IPS-20b (cell line): ENCODE data around the gene ITPR3.

ENCODE experiments used
- H3K27ac ChIP-seq: one replicate; pipeline ENCODE4 v1.5.1; 2013; ENCODE audit warnings: low read length
- H3K27me3 ChIP-seq: 2 replicates; pipeline ENCODE4 v1.6.1; 2013; ENCODE audit warnings: mild to moderate bottlenecking, low read length, inconsistent platforms; ENCODE audit not compliant: insufficient read depth
- H3K36me3 ChIP-seq: 2 replicates; pipeline ENCODE4 v1.6.1; 2013; ENCODE audit warnings: low read depth, mild to moderate bottlenecking, inconsistent platforms, low read length, moderate library complexity; ENCODE audit not compliant: insufficient read depth
- H3K4me1 ChIP-seq: 2 replicates; pipeline ENCODE4 v1.6.1; 2013; ENCODE audit warnings: mild to moderate bottlenecking, control low read depth, inconsistent platforms, low read length, moderate library complexity; ENCODE audit not compliant: insufficient read depth
- H3K4me3 ChIP-seq: 2 replicates; pipeline ENCODE4 v1.5.1; 2013; ENCODE audit warnings: mild to moderate bottlenecking, low read length, inconsistent platforms
- H3K9ac ChIP-seq: 2 replicates; pipeline ENCODE4 v1.6.1; 2013; ENCODE audit warnings: low read depth, mild to moderate bottlenecking, inconsistent platforms, low read length, moderate library complexity
- H3K9me3 ChIP-seq: 2 replicates; pipeline ENCODE4 v1.6.1; 2013; ENCODE audit warnings: mild to moderate bottlenecking, low read depth, low read length, inconsistent platforms; ENCODE audit not compliant: insufficient read depth

Gene ITPR3

DNA sequence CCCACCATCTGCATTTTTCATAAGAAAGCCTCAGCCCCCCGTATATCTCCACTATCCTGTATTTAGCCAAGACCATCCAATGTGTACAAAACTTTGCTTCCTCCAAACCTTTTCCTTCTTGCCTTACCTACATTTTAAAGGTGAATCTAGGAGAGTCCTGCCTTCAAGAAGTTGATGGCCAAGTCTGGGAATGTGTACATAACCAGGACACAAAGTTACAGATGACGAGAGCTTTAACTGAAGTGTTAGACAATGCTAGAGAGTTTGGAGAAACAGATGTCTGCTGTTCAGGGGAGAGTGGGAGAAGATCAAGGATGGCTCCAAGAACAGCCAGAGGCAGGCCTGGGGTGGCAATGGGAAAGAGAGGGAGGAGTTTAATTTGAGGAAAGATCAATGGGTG is 92.7 kb downstream of the ITPR3 start:
- H3K4me3 ChIP-seq: no peak overlapping the region
- H3K27me3 ChIP-seq: no peaks in the 10 kb centered on the region
- peaks cover 7% of the 10 kb centered on the region for H3K4me1 ChIP-seq
- H3K36me3 ChIP-seq: peaks cover 20% of the 10 kb centered on the region
- H3K9ac ChIP-seq: no peak overlapping the region
- no peaks in the 10 kb centered on the region for H3K9me3 ChIP-seq
- H3K27ac ChIP-seq: no peak overlapping the region

DNA sequence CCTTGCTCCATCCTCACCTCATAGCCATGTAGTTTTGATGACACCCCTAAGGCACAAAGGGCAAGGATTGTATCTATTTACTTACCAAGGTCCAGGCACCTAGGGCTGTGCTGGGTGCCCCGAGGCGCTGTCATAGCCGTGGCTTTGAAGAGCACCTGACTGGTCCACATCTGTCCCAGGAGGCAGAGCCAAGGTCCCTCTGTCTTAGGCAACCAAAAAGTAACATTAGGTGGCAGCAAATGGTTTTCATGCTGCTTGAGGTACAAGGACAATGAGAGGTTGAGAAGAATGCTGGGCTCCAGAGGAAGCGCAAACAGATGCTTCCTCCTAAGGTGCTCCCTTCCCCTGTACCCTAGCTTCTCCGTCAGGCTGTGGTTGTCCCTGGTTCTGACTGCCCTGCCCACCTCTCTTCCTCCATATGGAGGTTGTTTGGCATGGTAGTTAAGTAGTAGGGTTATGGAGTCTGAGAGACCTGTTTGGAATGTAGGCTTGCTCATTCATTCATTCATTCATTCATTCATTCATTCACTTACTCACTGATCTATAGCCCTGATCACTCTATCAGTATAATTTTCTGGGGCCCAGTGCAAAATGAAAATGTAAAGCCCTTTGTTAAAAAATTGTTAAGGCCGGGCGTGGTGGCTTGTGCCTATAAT is 93.4 kb downstream of the ITPR3 start:
- H3K4me3 ChIP-seq: no peak overlapping the region
- H3K9me3 ChIP-seq: no peaks in the 10 kb centered on the region
- peaks cover 13% of the 10 kb centered on the region for H3K36me3 ChIP-seq
- peaks cover 7% of the 10 kb centered on the region for H3K4me1 ChIP-seq
- H3K27ac ChIP-seq: no peak overlapping the region
- no peaks in the 10 kb centered on the region for H3K27me3 ChIP-seq
- H3K9ac ChIP-seq: no peak overlapping the region

DNA sequence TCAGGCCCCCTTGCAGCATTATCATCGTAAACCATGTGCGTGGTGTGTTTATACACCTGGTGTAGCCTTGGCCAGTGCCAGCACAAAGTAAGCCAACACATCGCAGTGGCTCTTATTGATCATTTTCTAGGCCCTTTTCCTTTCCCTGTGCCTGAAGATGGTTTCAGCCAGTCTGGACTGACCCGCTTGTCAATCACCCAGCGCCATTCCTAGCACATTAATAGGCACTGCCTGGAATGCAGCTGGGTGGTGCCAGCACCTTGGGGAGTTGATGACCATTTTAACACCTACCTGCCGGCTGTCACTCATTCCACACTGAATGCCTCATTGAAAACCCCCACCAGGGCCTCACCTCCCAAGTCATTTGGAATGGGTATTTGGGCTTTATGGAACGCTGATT is 95.3 kb downstream of the ITPR3 start:
- no peaks in the 10 kb centered on the region for H3K36me3 ChIP-seq
- no peaks in the 10 kb centered on the region for H3K27me3 ChIP-seq
- H3K9me3 ChIP-seq: no peaks in the 10 kb centered on the region
- no peak overlapping the region for H3K4me3 ChIP-seq
- H3K4me1 ChIP-seq: no peaks in the 10 kb centered on the region; the same call in 1 of the 2 replicates
- H3K9ac ChIP-seq: no peak overlapping the region
- no peak overlapping the region for H3K27ac ChIP-seq

DNA sequence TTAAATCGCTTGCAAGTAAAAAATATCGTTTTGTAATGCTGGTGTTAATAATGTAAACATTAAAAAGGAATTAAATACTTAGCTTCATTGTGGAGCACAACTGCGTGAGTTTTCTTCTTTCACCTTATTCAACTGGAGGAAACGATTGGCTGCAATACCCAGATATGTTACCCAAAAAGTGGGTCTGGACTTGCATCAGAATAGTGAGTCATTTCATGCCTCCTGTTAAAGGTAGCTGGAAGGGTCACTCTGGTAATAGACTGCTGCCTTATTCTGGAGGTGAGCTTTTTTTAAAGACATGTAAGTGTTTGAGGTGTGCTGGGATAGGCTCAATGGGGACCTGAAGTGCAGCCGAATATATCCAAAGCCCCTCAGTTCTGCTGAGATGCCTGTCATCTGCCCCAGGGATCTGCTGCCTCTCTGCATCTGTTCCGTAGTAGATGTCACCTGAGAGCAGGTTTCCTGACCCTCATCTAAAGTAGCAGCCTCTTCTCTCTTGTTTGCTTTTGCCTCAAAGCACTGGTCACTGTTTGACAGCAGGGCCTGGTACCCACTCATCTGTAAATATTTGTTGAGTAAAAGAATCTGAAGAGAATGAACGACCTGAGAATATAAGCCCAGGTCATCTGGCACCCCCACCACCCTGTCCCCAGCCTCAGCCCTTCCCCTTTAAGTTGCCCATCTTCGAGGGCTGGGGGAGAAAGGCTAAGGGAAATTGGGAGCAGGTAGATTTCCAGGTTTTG is 95.9 kb downstream of the ITPR3 start:
- no peaks in the 10 kb centered on the region for H3K9me3 ChIP-seq
- H3K4me3 ChIP-seq: no peak overlapping the region
- no peak overlapping the region for H3K27ac ChIP-seq
- no peaks in the 10 kb centered on the region; the same call in 1 of the 2 replicates for H3K4me1 ChIP-seq
- no peaks in the 10 kb centered on the region for H3K36me3 ChIP-seq
- H3K9ac ChIP-seq: no peak overlapping the region
- H3K27me3 ChIP-seq: no peaks in the 10 kb centered on the region

DNA sequence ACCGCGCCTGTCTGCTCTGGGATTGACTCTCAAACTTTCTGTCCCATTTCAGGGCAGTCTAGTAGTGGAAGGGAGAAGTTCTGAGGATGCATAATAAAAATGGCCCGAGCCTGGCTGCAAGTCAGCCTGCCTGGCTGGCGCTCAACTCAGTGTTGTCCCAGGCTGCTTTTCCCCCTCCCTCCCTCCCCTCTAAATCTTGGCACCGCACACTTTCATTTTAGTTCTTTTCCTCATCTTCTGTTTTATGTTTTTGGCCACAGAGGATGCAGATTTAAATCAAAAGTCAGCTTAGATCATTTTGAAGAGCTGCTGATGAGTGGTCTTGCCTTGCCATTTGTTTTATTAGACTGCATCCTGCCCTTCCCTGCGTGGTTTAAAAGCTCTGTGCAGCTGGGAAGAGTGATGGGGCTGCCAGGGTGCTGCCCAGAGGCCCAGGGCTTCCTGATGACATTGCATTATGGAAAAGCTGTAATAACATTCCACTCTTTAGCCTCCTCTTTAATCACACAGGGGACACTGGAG is 96.9 kb downstream of the ITPR3 start:
- H3K9ac ChIP-seq: no peak overlapping the region
- no peaks in the 10 kb centered on the region for H3K4me1 ChIP-seq
- H3K27ac ChIP-seq: no peak overlapping the region
- H3K4me3 ChIP-seq: no peak overlapping the region
- no peaks in the 10 kb centered on the region for H3K27me3 ChIP-seq
- H3K9me3 ChIP-seq: no peaks in the 10 kb centered on the region
- H3K36me3 ChIP-seq: no peaks in the 10 kb centered on the region

DNA sequence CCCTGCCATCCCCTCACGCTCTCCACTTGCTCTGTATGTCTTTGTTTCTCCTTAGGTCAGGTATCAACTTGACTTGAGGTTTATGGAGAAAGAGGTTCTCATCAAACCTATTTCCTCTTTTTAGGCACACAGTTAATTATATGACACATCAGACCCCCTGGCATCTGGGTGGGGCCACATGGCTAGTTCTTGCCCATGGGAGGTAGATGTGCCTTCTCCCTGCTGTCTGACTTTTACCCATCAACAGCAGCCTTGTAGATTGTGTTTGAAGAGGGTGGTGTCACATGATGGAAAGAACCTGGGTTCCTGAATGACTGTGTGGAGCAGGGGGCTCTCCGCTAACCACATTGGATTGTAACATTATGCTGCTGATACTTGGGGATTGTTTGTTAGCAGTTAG is 97.6 kb downstream of the ITPR3 start:
- H3K27me3 ChIP-seq: no peaks in the 10 kb centered on the region
- no peak overlapping the region for H3K9ac ChIP-seq
- H3K27ac ChIP-seq: no peak overlapping the region
- no peak overlapping the region for H3K4me3 ChIP-seq
- no peaks in the 10 kb centered on the region for H3K9me3 ChIP-seq
- no peaks in the 10 kb centered on the region for H3K36me3 ChIP-seq
- no peaks in the 10 kb centered on the region for H3K4me1 ChIP-seq

DNA sequence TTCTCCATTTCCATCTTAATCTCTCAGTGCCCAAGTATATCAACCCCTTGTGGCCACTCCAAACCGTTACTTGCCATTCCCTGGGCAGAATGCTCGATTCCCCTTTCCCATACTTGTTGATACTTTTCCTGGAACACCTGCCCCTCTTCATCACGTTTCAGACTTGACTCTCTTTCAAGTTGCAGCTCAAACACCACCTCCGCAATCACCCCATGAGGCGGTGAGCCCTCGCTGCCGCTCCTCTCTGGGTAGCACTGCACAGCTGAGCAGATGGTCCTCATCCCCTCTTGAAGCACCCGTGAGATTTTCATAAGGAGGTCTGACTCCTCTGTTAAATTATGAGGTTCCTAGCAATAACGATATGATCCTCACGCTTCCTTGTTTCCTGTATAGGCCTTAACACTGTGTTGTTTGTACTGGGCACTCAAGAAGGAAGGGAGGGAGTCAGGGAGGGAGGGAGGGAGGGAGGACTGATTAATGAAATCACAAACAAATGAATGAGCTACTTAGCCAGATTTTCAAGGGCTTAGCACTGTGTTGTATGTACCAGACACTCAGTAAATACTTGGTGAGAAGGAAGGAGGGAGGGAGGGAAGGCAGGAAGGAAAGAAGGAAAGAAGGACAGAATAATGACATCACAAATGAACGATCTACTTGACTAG is 98.3 kb downstream of the ITPR3 start:
- Histone ChIP-seq H3K4me1 (peaks cover 6% of the 10 kb centered on the region; the same call in 1 of the 2 replicates), H3K27me3 (no peaks in the 10 kb centered on the region), H3K36me3 (no peaks in the 10 kb centered on the region), H3K27ac (no peak overlapping the region), H3K9ac (no peak overlapping the region), H3K4me3 (no peak overlapping the region), H3K9me3 (no peaks in the 10 kb centered on the region)

DNA sequence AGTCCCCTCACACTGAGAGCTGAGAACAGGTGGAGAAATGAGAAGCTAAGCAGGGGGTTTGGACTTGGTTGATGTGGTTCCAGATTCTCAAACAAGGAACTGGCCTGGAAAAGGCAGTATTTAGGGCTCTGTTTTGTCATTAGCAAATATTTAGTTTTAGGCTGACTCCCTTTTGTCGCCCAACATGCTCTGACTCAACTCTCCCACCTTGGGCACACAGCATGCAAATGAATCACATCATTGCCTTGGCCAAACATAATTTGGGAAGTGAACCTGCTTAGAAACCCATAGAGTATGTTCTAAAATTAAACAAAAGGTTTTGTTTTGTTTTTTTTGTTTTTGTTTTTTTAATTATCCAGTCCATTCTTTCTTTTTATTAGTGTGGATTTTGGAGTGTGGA is 99.9 kb downstream of the ITPR3 start:
- Histone ChIP-seq H3K9me3 (no peaks in the 10 kb centered on the region), H3K4me1 (peaks cover 6% of the 10 kb centered on the region; the same call in 1 of the 2 replicates), H3K9ac (no peak overlapping the region), H3K36me3 (no peaks in the 10 kb centered on the region), H3K27me3 (no peaks in the 10 kb centered on the region), H3K27ac (no peak overlapping the region), H3K4me3 (no peak overlapping the region)

DNA sequence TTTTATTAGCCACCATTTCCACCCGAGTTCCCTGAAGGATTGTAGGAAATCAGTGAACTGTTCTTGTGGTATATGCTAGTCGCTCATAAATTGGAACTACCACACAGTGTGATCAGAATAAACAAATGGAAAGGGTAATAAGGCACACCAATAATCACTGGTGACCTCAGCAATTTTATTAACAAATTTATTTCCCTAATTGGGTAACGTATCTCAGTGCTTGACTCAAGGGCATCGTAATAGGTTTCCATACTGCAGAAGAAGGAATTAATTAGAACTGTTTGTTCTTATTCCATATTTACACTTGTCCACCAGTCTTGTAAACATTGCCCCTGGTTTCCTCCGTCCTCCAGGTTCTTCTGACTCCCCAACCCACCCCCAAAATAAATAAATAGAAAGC is 100.4 kb downstream of the ITPR3 start:
- no peaks in the 10 kb centered on the region for H3K9me3 ChIP-seq
- H3K4me1 ChIP-seq: peaks cover 6% of the 10 kb centered on the region; the same call in 1 of the 2 replicates
- H3K27ac ChIP-seq: no peak overlapping the region
- H3K4me3 ChIP-seq: no peak overlapping the region
- no peaks in the 10 kb centered on the region for H3K36me3 ChIP-seq
- H3K27me3 ChIP-seq: no peaks in the 10 kb centered on the region
- H3K9ac ChIP-seq: no peak overlapping the region

DNA sequence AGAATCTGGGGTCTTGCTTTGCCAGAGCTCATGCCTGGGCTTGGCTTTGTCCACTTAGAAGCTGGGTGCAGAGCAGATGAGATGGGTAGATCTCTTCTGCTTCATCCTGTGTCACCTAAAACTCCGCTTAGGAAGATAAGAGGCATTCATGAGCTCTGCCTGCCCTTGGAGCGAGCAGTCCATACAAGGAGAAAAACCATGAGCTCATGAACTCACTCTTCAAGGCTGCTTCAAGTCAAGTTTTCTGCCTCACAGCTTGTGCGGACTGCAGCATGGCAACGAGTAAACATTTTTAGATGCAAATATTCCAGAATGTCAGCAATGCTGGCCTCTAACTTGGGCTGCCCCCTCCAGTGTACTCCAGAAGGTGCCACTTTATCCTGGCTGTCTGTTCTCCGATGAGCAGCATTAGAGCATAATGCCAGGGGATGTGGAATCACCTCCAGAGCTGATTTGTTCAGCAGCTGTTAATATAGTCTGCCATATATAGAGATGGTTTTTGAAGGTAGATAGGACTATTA is 101.0 kb downstream of the ITPR3 start:
- H3K27ac ChIP-seq: no peak overlapping the region
- no peaks in the 10 kb centered on the region for H3K9me3 ChIP-seq
- H3K36me3 ChIP-seq: no peaks in the 10 kb centered on the region
- no peak overlapping the region for H3K9ac ChIP-seq
- no peak overlapping the region for H3K4me3 ChIP-seq
- peaks cover 6% of the 10 kb centered on the region; the same call in 1 of the 2 replicates for H3K4me1 ChIP-seq
- H3K27me3 ChIP-seq: no peaks in the 10 kb centered on the region

DNA sequence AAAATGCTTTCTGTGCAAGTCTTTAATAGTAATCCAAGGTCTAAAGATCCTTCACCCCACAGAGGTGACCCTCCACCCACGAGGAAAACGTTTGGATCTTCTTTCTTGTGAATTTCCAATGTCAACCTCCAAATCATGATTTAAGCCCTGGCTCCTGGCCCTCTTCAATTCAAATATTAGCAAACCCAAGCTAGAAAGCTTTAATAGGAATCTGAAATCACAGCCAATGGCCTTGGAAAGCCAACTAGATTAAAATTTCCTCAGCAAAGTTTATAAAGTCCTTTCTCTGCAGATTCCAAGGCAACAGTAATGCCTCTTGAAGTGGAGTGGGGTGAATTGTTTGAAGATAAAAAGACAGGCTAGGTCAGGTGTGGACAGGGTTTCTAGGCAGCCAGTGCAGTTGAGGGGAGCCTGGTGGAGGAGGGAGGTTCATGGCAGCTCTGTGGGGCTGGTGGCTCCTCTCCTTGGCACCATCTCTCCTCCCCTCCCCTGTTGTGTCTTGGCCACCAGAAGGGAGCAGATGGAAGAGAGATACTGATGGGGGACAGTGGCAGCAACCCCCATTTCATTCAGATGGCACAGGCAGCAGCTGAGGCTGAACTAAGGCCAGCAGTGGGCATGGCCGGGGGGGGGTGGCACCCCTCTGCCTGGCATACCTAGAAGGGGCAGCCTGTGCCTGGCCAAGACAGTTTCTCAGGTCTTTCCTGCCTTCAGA is 102.4 kb downstream of the ITPR3 start:
- H3K9me3 ChIP-seq: no peaks in the 10 kb centered on the region
- no peak overlapping the region for H3K27ac ChIP-seq
- H3K9ac ChIP-seq: no peak overlapping the region
- H3K27me3 ChIP-seq: no peaks in the 10 kb centered on the region
- no peaks in the 10 kb centered on the region for H3K36me3 ChIP-seq
- peaks cover 9% of the 10 kb centered on the region; the same call in 1 of the 2 replicates for H3K4me1 ChIP-seq
- H3K4me3 ChIP-seq: no peak overlapping the region
